CD14-positive monocyte (primary cell): ENCODE data around the gene ZNRF4. TPM values are rescaled to one million over a fixed set of nuclear protein-coding genes. Genes with fewer than 3 reads are reported as not detected.
A peak's percentile ranks its signal among the peaks of the same experiment; 100 is the strongest.

Source experiments
- DNase-seq, 3 donors: peaks; one replicate each; pipeline ENCODE4 v3.0.0-alpha.2; 2011 to 2022
- H2AFZ ChIP-seq: 2 replicates; pipeline ENCODE4 v1.6.0; 2012; ENCODE audit warnings: mild to moderate bottlenecking, low read depth, low read length, inconsistent platforms; ENCODE audit not compliant: insufficient read depth, poor library complexity, severe bottlenecking
- H3K27ac ChIP-seq, 2 donors: 1 replicate in 1 of 2; 2 replicates in 1 of 2; pipeline ENCODE4 v1.5.1; 2012 to 2013; ENCODE audit warnings: low read length in 2 of 2, control low read depth in 1 of 2, inconsistent platforms in 1 of 2, low read depth in 1 of 2, mild to moderate bottlenecking in 1 of 2
- H3K27me3 ChIP-seq, 2 donors: one replicate each; pipeline versions ENCODE4 v1.6.0 to v1.6.1; 2011 to 2013; ENCODE audit warnings: low read length in 2 of 2; ENCODE audit not compliant: control insufficient read depth in 2 of 2, insufficient read depth in 2 of 2
- H3K36me3 ChIP-seq, 2 donors: replicated peaks in 1 of 2; 1 replicate in 1 of 2; 2 replicates in 1 of 2; pipeline versions ENCODE4 v1.5.1 to v1.6.1; 2012 to 2013; ENCODE audit warnings: low read length in 2 of 2, control low read depth in 1 of 2, inconsistent platforms in 1 of 2, mild to moderate bottlenecking in 1 of 2; ENCODE audit not compliant: insufficient read depth in 2 of 2, control insufficient read depth in 1 of 2
- H3K4me1 ChIP-seq, 2 donors: 1 replicate in 1 of 2; 2 replicates in 1 of 2; pipeline versions ENCODE4 v1.5.1 to v1.6.1; 2012 to 2013; ENCODE audit warnings: low read length in 2 of 2, control low read depth in 1 of 2, inconsistent platforms in 1 of 2, mild to moderate bottlenecking in 1 of 2, moderate library complexity in 1 of 2; ENCODE audit not compliant: insufficient read depth in 2 of 2, control insufficient read depth in 1 of 2
- H3K4me2 ChIP-seq: replicated peaks from 2 replicates; pipeline ENCODE3; 2012; ENCODE audit warnings: low read length, moderate library complexity, mild to moderate bottlenecking; ENCODE audit not compliant: poor library complexity, severe bottlenecking; ENCODE audit errors: extremely low read depth
- H3K4me3 ChIP-seq, 3 experiments: fragments of 200-600 bp in 1 of 3; sonication (generic) in 1 of 3; replicated peaks in 1 of 3; 1 replicate in 2 of 3; 2 replicates in 1 of 3; pipeline ENCODE4 v1.5.1; 2011 to 2013; ENCODE audit warnings: low read length in 3 of 3, mild to moderate bottlenecking in 3 of 3, control low read depth in 2 of 3, low read depth in 2 of 3, inconsistent platforms in 1 of 3, moderate library complexity in 1 of 3
- H3K79me2 ChIP-seq: 2 replicates; pipeline ENCODE4 v1.6.0; 2012; ENCODE audit warnings: mild to moderate bottlenecking, control low read depth, inconsistent platforms, low read length, moderate library complexity; ENCODE audit not compliant: insufficient read depth
- H3K9ac ChIP-seq: 2 replicates; pipeline ENCODE4 v1.6.0; 2017; ENCODE audit warnings: low read length, mild to moderate bottlenecking; ENCODE audit not compliant: insufficient read depth, poor library complexity, severe bottlenecking
- H3K9me3 ChIP-seq, 2 donors: replicated peaks in 1 of 2; 1 replicate in 1 of 2; 2 replicates in 1 of 2; pipeline versions ENCODE4 v1.5.1 to v1.6.1; 2012 to 2013; ENCODE audit warnings: low read length in 2 of 2, control low read depth in 1 of 2; ENCODE audit not compliant: control insufficient read depth in 1 of 2, insufficient read depth in 1 of 2
- H4K20me1 ChIP-seq: 2 replicates; pipeline ENCODE4 v1.6.0; 2012; ENCODE audit warnings: mild to moderate bottlenecking, low read length, control low read depth, moderate library complexity; ENCODE audit not compliant: insufficient read depth
- H3K27ac Mint-ChIP-seq, 7 donors: one replicate each; pipeline ENCODE4 v1.8.0; 2020; ENCODE audit warnings: mild to moderate bottlenecking in 7 of 7, mixed read lengths in 7 of 7, moderate library complexity in 6 of 7, inconsistent platforms in 2 of 7
- H3K27me3 Mint-ChIP-seq, 3 donors: one replicate each; pipeline ENCODE4 v1.8.0; 2021 to 2022; ENCODE audit warnings: low read depth in 3 of 3, mild to moderate bottlenecking in 3 of 3, mixed read lengths in 3 of 3, moderate library complexity in 3 of 3, inconsistent platforms in 1 of 3
- H3K36me3 Mint-ChIP-seq, 2 donors: one replicate each; pipeline ENCODE4 v1.8.0; 2020; ENCODE audit warnings: mixed read lengths in 2 of 2, inconsistent platforms in 1 of 2, mild to moderate bottlenecking in 1 of 2
- H3K4me1 Mint-ChIP-seq: one replicate; pipeline ENCODE4 v1.8.0; 2020; ENCODE audit warnings: mild to moderate bottlenecking, mixed read lengths
- H3K4me3 Mint-ChIP-seq, 2 donors: one replicate each; pipeline ENCODE4 v1.8.0; 2020; ENCODE audit warnings: mild to moderate bottlenecking in 2 of 2, mixed read lengths in 2 of 2, moderate library complexity in 1 of 2
- H3K9me3 Mint-ChIP-seq, 7 donors: one replicate each; pipeline ENCODE4 v1.8.0; 2020 to 2022; ENCODE audit warnings: mixed read lengths in 7 of 7, mild to moderate bottlenecking in 6 of 7, moderate library complexity in 6 of 7, inconsistent platforms in 2 of 7
- WGBS: methylation state at CpG from one replicate; pipeline ENCODE4 v1.1.5; 2013; ENCODE audit warnings: missing lambda C conversion rate; ENCODE audit not compliant: insufficient coverage; 5-methylcytosine and 5-hydroxymethylcytosine counted together
- intact Hi-C, 2 donors: fragments of 100-400 bp; cut with micrococcal nuclease; formaldehyde crosslinking; loops; one replicate each; pipeline versions ENCODE4 v1.15.0 to v1.15.1; 2023
- polyA plus RNA-seq, 3 donors: library from polyadenylated mRNA; depleted of rRNA in 1 of 3; unstranded in 2 of 3; stranded (reverse) in 1 of 3; fragments of 300-500 nt in 2 of 3; fragments of >200 nt in 1 of 3; fragmentation: Illumina TruSeq in 2 of 3; gene quantifications; 1 replicate in 2 of 3; 2 replicates in 1 of 3; pipeline ENCODE4 v1.2.3, GENCODE V29; 2012 to 2021
- TF ChIP-seq, protein P1 (sequence below): fragments of 200-600 bp; IDR thresholded peaks from one replicate; pipeline ENCODE4 v1.8.0; 2022; ENCODE audit warnings: antibody characterized with exemption, mild to moderate bottlenecking

The ZNRF4 gene
- polyA plus RNA-seq, 3 donors = not detected

DNA sequence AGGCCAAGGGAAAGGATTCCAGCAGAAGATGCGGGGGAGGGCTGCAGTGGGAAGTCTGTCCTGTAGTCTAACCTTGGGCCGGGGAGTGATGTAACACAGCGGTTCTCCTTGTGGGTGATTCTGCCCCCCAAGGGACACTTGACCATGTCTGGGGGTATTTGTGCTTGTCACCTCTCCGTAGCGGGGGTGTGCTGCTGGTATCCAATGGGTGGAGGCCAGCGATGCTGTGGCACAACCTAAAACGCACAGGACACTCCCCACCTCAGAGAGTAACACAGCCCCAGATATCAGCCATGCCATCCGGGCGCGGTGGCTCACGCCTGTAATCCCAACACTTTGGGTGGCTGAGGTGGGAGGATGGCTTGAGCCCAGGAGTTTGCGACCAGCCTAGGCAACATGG lies 36.3 kb downstream of the ZNRF4 start:
- peaks cover 43 to 62% (median 47%) of the 10 kb centered on the region in 3 donors for H3K27me3 Mint-ChIP-seq
- 100% methylated on average over 1 of the region's 12 CpGs for WGBS

DNA sequence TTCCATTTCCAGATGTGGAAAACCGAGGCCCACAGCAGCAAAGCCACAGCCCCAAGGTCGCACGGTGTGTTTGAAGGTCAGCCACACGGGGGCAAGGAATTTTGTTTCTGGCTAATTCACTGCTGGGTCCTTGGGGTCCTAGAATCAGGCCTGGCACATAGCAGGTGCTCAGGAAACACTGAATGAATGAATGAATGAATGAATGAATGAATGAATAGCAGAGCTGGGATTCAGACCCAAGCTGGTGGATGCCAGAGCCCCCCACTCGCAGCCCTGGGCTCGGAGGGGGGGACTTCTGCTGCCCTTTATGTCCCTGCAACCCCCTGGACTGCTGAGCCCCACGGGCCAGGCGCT lies 37.0 kb downstream of the ZNRF4 start:
- peaks cover 0 to 5% of the 10 kb centered on the region in 2 donors for H3K9me3 ChIP-seq
- TF ChIP-seq, protein P1, sequence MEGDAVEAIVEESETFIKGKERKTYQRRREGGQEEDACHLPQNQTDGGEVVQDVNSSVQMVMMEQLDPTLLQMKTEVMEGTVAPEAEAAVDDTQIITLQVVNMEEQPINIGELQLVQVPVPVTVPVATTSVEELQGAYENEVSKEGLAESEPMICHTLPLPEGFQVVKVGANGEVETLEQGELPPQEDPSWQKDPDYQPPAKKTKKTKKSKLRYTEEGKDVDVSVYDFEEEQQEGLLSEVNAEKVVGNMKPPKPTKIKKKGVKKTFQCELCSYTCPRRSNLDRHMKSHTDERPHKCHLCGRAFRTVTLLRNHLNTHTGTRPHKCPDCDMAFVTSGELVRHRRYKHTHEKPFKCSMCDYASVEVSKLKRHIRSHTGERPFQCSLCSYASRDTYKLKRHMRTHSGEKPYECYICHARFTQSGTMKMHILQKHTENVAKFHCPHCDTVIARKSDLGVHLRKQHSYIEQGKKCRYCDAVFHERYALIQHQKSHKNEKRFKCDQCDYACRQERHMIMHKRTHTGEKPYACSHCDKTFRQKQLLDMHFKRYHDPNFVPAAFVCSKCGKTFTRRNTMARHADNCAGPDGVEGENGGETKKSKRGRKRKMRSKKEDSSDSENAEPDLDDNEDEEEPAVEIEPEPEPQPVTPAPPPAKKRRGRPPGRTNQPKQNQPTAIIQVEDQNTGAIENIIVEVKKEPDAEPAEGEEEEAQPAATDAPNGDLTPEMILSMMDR = no peak
- H3K4me1 ChIP-seq = no peaks in the 10 kb centered on the region
- no peak overlapping the region for H3K4me2 ChIP-seq
- H3K27ac Mint-ChIP-seq = no peak overlapping the region
- H3K27me3 Mint-ChIP-seq = peaks cover 45 to 67% (median 49%) of the 10 kb centered on the region in 3 donors
- peaks cover 0 to 9% (median 1%) of the 10 kb centered on the region in 7 donors for H3K9me3 Mint-ChIP-seq
- no peaks in the 10 kb centered on the region for H3K79me2 ChIP-seq
- no peaks in the 10 kb centered on the region for H3K36me3 ChIP-seq
- intact Hi-C loops = no loop called here
- WGBS = 80% methylated on average over 6 of the region's 8 CpGs
- H3K27me3 ChIP-seq = peaks cover 6 to 28% of the 10 kb centered on the region in 2 donors
- H2AFZ ChIP-seq = no peak overlapping the region
- no peaks in the 10 kb centered on the region for H4K20me1 ChIP-seq
- no peaks in the 10 kb centered on the region for H3K36me3 Mint-ChIP-seq
- no peak overlapping the region for H3K27ac ChIP-seq
- H3K4me3 ChIP-seq = no peak overlapping the region
- DNase-seq = no peak
- peak overlapping the region in 1 of 2 donors; percentile 71 for H3K4me3 Mint-ChIP-seq
- no peak overlapping the region for H3K9ac ChIP-seq
- no peaks in the 10 kb centered on the region for H3K4me1 Mint-ChIP-seq

More for the DNA sequence above, 36.3 kb downstream of the ZNRF4 start:
- no peak overlapping the region for H3K27ac ChIP-seq
- H3K27me3 ChIP-seq = peaks cover 6 to 28% of the 10 kb centered on the region in 2 donors
- H3K36me3 ChIP-seq = no peaks in the 10 kb centered on the region
- H3K4me1 ChIP-seq = no peaks in the 10 kb centered on the region
- TF ChIP-seq, protein P1 = no peak
- H3K79me2 ChIP-seq = no peaks in the 10 kb centered on the region
- no peak overlapping the region for H3K4me3 ChIP-seq
- H2AFZ ChIP-seq = no peak overlapping the region
- no peak overlapping the region for H3K4me2 ChIP-seq
- intact Hi-C loops = no loop called here
- Mint-ChIP-seq H3K27ac (no peak overlapping the region), H3K4me3 (peak overlapping the region in 1 of 2 donors; percentile 48), H3K9me3 (peaks cover 0 to 9% (median 0%) of the 10 kb centered on the region in 7 donors), H3K4me1 (no peaks in the 10 kb centered on the region), H3K36me3 (no peaks in the 10 kb centered on the region)
- H3K9me3 ChIP-seq = peaks cover 0 to 5% of the 10 kb centered on the region in 2 donors
- H3K9ac ChIP-seq = no peak overlapping the region
- H4K20me1 ChIP-seq = no peaks in the 10 kb centered on the region
- DNase-seq = no peak
